GM13976 (cell line): Measurements from ENCODE around the gene RNF220.

ENCODE experiments used
- DNase-seq: peaks from one replicate; pipeline ENCODE4 v3.0.0; 2012; ENCODE audit warnings: low spot score
- in situ Hi-C: fragments of 300-500 bp; cut with MboI; formaldehyde crosslinking; loops from one replicate; pipeline ENCODE4 v1.12.0; 2022; ENCODE audit warnings: low sequenced_read_pairs, mixed read lengths, inconsistent platforms; ENCODE audit not compliant: unreplicated experiment
- TF ChIP-seq, protein P1 (sequence below): IDR thresholded peaks from 2 replicates; pipeline ENCODE4 v1.5.1; 2012; ENCODE audit warnings: borderline replicate concordance, mild to moderate bottlenecking; ENCODE audit not compliant: insufficient read depth; ENCODE audit errors: extremely low read depth, missing control alignments, control extremely low read depth

The RNF220 gene

DNA sequence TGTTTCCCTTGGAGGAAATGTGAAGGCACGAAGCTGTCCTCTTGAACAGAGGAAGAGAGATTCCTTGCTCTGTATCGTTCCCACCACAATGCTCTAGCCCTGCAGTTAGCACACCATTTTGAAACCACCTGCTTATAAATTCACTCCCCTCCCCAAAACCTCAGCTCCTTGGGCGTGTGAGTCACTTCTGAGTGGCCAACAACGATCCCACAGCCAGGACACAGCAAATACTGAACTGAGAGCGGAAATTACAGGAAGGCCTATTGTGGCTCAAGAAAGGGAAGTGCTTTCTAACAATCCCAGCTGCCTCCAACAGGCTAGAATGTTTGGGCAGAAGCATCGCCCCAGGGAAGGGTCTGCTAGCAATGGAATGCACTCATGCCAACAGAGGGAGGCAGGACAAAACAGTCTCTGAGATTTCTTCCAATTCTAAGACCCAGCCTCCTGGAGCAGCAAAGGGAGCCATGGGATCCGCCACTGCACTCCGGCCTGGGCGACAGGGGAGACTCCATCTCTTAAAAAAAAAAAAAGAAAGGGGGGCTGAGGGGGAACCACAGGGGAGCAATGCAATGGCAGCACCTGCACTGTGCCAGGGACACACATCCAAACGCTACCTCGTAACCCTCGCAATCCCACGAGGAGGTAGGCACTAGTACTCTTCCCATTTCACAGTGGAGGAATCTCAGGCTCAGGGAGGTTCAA, 267.4 kb downstream of the RNF220 start:
- TF ChIP-seq, protein P1, sequence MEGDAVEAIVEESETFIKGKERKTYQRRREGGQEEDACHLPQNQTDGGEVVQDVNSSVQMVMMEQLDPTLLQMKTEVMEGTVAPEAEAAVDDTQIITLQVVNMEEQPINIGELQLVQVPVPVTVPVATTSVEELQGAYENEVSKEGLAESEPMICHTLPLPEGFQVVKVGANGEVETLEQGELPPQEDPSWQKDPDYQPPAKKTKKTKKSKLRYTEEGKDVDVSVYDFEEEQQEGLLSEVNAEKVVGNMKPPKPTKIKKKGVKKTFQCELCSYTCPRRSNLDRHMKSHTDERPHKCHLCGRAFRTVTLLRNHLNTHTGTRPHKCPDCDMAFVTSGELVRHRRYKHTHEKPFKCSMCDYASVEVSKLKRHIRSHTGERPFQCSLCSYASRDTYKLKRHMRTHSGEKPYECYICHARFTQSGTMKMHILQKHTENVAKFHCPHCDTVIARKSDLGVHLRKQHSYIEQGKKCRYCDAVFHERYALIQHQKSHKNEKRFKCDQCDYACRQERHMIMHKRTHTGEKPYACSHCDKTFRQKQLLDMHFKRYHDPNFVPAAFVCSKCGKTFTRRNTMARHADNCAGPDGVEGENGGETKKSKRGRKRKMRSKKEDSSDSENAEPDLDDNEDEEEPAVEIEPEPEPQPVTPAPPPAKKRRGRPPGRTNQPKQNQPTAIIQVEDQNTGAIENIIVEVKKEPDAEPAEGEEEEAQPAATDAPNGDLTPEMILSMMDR: no peak
- DNase-seq: no peak
- in situ Hi-C loops: no loop called here

DNA sequence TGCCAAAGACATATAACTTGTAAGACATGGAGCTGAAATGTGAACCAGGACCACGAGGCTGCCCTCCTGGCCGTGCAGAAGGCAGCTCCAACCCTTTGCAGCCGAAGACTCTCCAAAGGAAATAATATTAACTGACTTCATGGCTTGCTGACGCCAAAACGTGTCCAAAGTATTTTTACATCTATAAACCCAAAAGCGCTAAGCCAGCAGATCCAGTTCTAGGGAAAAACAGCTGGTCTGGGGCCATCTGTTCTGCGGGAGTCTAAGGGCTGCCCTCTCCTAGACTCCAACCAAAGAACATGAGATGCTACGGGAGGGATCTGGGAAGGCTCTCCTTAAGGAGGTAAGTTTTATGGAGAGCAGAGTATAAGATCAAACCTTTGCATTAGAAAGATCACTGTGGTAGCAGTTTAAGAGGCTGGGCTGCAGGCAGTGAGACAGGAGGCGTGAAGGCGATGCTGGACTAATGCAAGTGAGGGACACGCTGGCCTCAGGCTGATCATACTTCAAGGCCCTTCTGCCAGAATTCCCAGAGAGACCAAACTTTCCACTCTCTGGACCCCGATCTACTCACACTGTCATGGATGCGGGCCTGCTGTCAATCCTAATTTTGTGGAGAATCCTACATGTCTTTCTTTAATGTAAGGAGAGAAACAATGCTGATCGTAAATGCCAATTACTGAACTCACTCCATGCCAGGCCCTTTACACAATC, 268.1 kb downstream of the RNF220 start:
- TF ChIP-seq, protein P1: no peak
- in situ Hi-C loops: no loop called here
- no peak for DNase-seq

DNA sequence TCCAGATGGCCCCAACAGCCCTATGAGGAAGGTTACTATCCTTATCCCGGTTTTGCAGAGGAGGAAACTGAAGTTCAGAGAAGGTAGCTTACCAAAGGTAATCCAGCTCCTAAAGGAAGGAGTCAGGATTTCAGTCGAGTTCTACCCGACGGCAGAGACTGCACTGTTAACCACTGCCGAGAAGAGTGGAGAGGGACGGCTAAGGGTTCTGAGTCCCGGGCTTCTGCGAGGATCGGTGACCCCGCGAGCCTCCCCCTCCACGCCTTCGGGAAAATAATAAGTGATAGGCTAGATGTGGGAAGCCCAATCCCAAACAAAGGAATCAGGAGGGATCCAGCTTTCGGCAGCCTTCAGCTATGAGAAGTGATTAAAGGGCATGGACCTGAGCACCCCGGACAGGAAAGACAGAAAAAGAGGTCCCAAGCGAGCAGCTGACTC, 268.6 kb downstream of the RNF220 start:
- TF ChIP-seq, protein P1: no peak
- in situ Hi-C loops: no loop called here

DNA sequence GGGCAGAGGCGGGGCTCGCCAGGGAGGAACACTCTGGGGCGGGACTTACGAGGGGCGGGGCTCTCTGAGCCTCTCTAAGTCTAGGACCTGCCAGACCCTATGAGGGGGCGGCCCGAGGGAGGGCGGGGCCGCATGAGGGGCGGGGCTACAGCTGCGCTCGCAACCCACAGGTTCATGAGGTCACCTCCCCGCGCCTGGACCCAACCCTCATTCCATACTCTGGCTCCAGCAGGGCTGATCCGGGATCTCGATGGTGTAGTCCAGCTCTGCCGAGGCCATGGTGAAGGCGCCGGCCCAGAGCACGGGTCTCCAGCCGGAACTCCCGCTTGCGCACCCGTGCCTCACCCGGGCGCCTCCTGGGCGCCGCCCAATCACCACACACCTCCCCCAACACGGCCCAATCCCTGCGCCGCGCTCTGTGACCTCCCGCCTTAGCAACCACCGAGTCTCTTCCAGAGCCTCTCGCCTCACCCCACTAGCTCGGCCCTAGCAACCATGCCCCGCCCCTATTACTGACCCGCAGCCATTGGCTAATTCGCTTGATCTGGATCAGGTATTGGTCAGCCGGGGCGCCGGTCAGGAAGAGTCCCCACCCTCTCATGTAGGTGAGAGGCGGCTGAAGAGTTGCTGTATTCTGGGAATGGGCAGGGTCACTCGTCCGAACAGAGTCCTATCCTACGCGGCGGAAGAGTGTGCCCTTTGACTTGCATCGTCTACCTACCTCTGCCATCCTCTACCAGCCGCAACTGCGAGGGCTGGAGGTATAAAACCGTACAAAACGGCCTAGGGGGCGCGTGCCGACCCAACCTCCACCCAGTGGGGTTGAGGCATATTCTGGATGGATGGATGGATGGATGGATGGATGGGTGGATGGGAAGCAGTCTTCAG, 269.3 kb downstream of the RNF220 start, which contains the start of the genes ARMH1 and TMEM53:
ARMH1 (plus strand) TSS at position 602 of the 888 bp plus-strand sequence. CDS start 14,984 bp downstream, outside the sequence.
TMEM53 (minus strand) TSS at position 369 of the 888 bp plus-strand sequence; CDS start at position 279, 90 bp downstream.
- in situ Hi-C loops: no loop called here
- TF ChIP-seq, protein P1: no peak
- peak; percentile 96 for DNase-seq

More for the DNA sequence above, 268.6 kb downstream of the RNF220 start:
- no peak for DNase-seq

DNA sequence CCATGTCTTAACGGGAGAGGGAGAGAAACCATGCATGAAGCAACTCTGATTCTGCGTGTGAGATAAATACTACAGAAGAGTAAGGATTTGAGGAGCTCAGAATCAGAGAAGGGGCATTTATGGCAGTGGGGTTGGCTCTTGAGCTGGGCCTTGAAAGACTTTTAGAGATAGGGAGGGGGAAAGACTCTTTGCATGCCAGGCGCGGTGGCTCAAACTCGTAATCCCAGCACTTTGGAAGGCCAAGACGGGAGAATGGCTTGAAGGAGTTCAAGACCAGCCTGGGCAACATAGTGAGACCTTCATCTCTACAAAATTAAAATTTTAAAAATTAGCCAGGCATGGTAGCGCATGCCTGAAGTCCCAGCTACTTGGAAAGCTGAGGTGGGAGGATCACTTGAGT, 270.1 kb downstream of the RNF220 start:
- TF ChIP-seq, protein P1: no peak
- in situ Hi-C loops: no loop called here
- no peak for DNase-seq

DNA sequence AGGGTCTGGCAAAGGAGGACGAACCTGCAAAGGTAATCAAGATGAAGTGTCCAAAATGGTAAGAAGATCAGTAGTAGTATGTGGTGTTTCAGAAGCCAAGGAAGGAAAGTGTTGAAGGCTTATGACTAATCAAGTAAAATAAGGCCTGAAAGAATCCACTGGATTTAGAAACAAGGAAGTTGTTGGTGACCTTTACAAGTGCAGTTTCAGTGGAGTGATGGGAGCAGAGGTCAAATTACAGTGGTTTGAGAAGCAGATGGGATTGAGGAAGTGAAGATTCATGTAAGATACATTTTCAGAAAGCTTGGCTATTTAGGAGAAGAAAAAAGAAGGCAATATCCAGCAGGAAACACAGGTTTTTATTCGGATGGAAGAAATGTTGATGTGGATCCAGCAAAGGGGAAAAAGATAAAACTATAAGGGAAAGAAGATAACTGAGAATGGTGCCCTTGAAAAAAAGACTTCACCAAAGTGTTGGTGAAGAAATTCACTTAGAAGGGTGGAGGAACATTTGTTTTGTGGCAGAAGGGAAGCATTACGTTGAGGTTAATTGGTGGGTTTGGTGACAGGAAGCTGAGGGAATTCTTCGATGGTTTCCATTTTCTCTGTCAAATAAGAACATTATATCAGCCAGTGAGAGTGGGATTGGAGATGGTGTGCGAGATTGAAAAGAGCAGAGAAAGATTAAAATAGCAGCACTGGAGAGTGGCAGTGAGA, 271.6 kb downstream of the RNF220 start:
- in situ Hi-C loops: no loop called here
- DNase-seq: no peak
- TF ChIP-seq, protein P1: no peak
